Neutrophil (primary cell): ENCODE results near the gene TTC9B.

ENCODE experiments used
- H3K27ac ChIP-seq: fragments of 200-600 bp; sonication (generic); 2 replicates; pipeline ENCODE4 v1.5.1; 2016; ENCODE audit warnings: mild to moderate bottlenecking, moderate library complexity
- H3K27me3 ChIP-seq: fragments of 200-600 bp; sonication (generic); 2 replicates; pipeline ENCODE4 v1.6.0; 2016; ENCODE audit warnings: mild to moderate bottlenecking
- H3K36me3 ChIP-seq: fragments of 200-600 bp; sonication (generic); 2 replicates; pipeline ENCODE4 v1.5.1; 2017
- H3K4me1 ChIP-seq, 2 experiments: fragments of 200-600 bp in 1 of 2; sonication (generic) in 1 of 2; 1 replicate in 1 of 2; 2 replicates in 1 of 2; pipeline versions ENCODE4 v1.5.1 to v1.6.1; 2013 to 2016; ENCODE audit warnings: low read depth in 1 of 2, low read length in 1 of 2, mild to moderate bottlenecking in 1 of 2, moderate library complexity in 1 of 2; ENCODE audit not compliant: control insufficient read depth in 1 of 2, insufficient read depth in 1 of 2
- H3K4me3 ChIP-seq, 2 experiments: fragments of 200-600 bp in 1 of 2; sonication (generic) in 1 of 2; 1 replicate in 1 of 2; 2 replicates in 1 of 2; pipeline ENCODE4 v1.5.1; 2013 to 2016; ENCODE audit warnings: low read depth in 1 of 2, low read length in 1 of 2, mild to moderate bottlenecking in 1 of 2, moderate library complexity in 1 of 2
- H3K9me3 ChIP-seq: fragments of 200-600 bp; sonication (generic); 2 replicates; pipeline ENCODE4 v1.5.1; 2016
- CTCF ChIP-seq: fragments of 200-600 bp; sonication (generic); IDR thresholded peaks from 2 replicates; pipeline ENCODE4 v1.5.1; 2016; ENCODE audit warnings: antibody characterized with exemption

The TTC9B gene

GRCh38 chr19:40257096-40257517 is 38.9 kb upstream of the TTC9B start:
- Histone ChIP-seq H3K9me3 (no peaks in the 10 kb centered on the region), H3K4me3 (no peak overlapping the region), H3K36me3 (peaks cover 47% of the 10 kb centered on the region), H3K27ac (no peak overlapping the region), H3K4me1 (no peaks in the 10 kb centered on the region), H3K27me3 (no peaks in the 10 kb centered on the region)
- TF ChIP-seq CTCF = no peak

GRCh38 chr19:40256512-40256911 is 38.3 kb upstream of the TTC9B start:
- Histone ChIP-seq H3K27ac (no peak overlapping the region), H3K36me3 (peaks cover 52% of the 10 kb centered on the region), H3K9me3 (no peaks in the 10 kb centered on the region), H3K4me3 (no peak overlapping the region), H3K27me3 (no peaks in the 10 kb centered on the region), H3K4me1 (no peaks in the 10 kb centered on the region)
- TF ChIP-seq CTCF = no peak

GRCh38 chr19:40255619-40256166 is 37.5 kb upstream of the TTC9B start:
- peaks cover 54% of the 10 kb centered on the region for H3K36me3 ChIP-seq
- no peaks in the 10 kb centered on the region for H3K4me1 ChIP-seq
- H3K27ac ChIP-seq = no peak overlapping the region
- TF ChIP-seq CTCF = no peak
- no peaks in the 10 kb centered on the region for H3K27me3 ChIP-seq
- no peak overlapping the region for H3K4me3 ChIP-seq
- no peaks in the 10 kb centered on the region for H3K9me3 ChIP-seq

GRCh38 chr19:40254714-40255418 is 36.7 kb upstream of the TTC9B start:
- H3K4me3 ChIP-seq = no peak overlapping the region
- no peak overlapping the region for H3K27ac ChIP-seq
- H3K9me3 ChIP-seq = no peaks in the 10 kb centered on the region
- no peak for TF ChIP-seq CTCF
- H3K36me3 ChIP-seq = peaks cover 58% of the 10 kb centered on the region
- no peaks in the 10 kb centered on the region for H3K27me3 ChIP-seq
- no peaks in the 10 kb centered on the region for H3K4me1 ChIP-seq

GRCh38 chr19:40253611-40254092 is 35.5 kb upstream of the TTC9B start:
- Histone ChIP-seq H3K27ac (no peak overlapping the region), H3K4me1 (no peaks in the 10 kb centered on the region), H3K36me3 (peaks cover 66% of the 10 kb centered on the region), H3K4me3 (no peak overlapping the region), H3K9me3 (no peaks in the 10 kb centered on the region), H3K27me3 (no peaks in the 10 kb centered on the region)
- no peak for TF ChIP-seq CTCF
